NCI-H1417 treated with DMSO at 0.1 percent for 48 hours (cell line): ENCODE measurements around the gene GPC3.
"Not testable (repeated sequence)": the region's sequence is repeated elsewhere in the genome, so short reads cannot be mapped to it uniquely, and the experiment has no call there.

Experiments used
- DNase-seq: peaks from one replicate; lab custom pipeline; 2025; lab: John Stamatoyannopoulos, UW

The GPC3 gene

GRCh38 chrX:133995759-133996158 is 10.4 kb upstream of the GPC3 start:
- no peak for DNase-seq

- no peak for DNase-seq
Observed at GRCh38 chrX:133994576-133994975, 9.2 kb upstream of the GPC3 start.

GRCh38 chrX:133992882-133993281 is 7.5 kb upstream of the GPC3 start:
- DNase-seq, result no peak

GRCh38 chrX:133991814-133992213 is 6.4 kb upstream of the GPC3 start:
- DNase-seq, result no peak

GRCh38 chrX:133991057-133991456 is 5.7 kb upstream of the GPC3 start:
- not testable (repeated sequence) for DNase-seq

- DNase-seq, result no peak
Observed at GRCh38 chrX:133989993-133990392, 4.6 kb upstream of the GPC3 start.

- no peak for DNase-seq
Observed at GRCh38 chrX:133989490-133989889, 4.1 kb upstream of the GPC3 start.

- DNase-seq, result no peak
Observed at GRCh38 chrX:133988010-133988409, 2.6 kb upstream of the GPC3 start.

GRCh38 chrX:133987188-133987587 is 1.8 kb upstream of the GPC3 start:
- no peak for DNase-seq

GRCh38 chrX:133985967-133986683 is 731 bp upstream of the GPC3 start:
- DNase-seq, result no peak

- no peak for DNase-seq
Observed at GRCh38 chrX:133984857-133985163, 584 bp downstream of the GPC3 start.

GRCh38 chrX:133983974-133984845 is 1.2 kb downstream of the GPC3 start:
- DNase-seq, result no peak

- no peak for DNase-seq
Observed at GRCh38 chrX:133983256-133983973, 2.0 kb downstream of the GPC3 start.

- no peak for DNase-seq
Observed at GRCh38 chrX:133981924-133982323, 3.5 kb downstream of the GPC3 start.

- no peak for DNase-seq
Observed at GRCh38 chrX:133980832-133981588, 4.4 kb downstream of the GPC3 start.

- no peak for DNase-seq
Observed at GRCh38 chrX:133980406-133980805, 5.0 kb downstream of the GPC3 start.

GRCh38 chrX:133979641-133980230 is 5.7 kb downstream of the GPC3 start:
- DNase-seq, result no peak

- DNase-seq, result no peak
Observed at GRCh38 chrX:133973704-133974103, 11.7 kb downstream of the GPC3 start.

GRCh38 chrX:133972916-133973315 is 12.5 kb downstream of the GPC3 start:
- DNase-seq, result no peak

GRCh38 chrX:133971586-133971985 is 13.8 kb downstream of the GPC3 start:
- no peak for DNase-seq

GRCh38 chrX:133970076-133970475 is 15.3 kb downstream of the GPC3 start:
- DNase-seq, result no peak

GRCh38 chrX:133969191-133969590 is 16.2 kb downstream of the GPC3 start:
- DNase-seq, result no peak
